ENCODE data around the gene TMEM204.

Gene TMEM204

DNA sequence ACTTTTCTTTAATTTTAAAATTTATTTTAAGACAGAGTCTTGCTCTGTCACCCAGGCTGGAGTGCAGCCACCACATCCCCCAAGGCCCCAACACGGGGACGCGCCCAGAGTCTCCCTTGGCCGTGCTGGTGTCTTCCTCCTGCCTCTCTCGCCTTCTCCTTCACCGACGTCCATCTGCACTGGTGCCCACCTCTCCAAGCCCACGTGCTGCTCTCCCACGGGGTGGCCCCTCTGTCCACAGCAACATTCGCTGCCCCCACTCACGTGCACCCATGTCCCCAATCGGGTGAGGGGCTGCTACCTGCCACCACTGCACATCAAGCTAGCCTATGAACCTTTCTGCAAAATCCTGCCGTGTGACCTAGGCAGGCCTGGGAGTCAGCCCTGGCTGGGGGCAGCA is 3.1 kb downstream of the TMEM204 start:
- no peaks in the 10 kb centered on the region for H3K27me3 ChIP-seq (ENCODE audit: control insufficient read depth in 1 of 2, insufficient read depth in 2 of 2, low read length in 2 of 2)
- peaks cover 43% of the 10 kb centered on the region for H3K4me1 ChIP-seq (ENCODE audit: insufficient read depth, low read length)
- H3K9ac ChIP-seq (ENCODE audit: low read length): no peak overlapping the region
- H3K9me3 ChIP-seq (ENCODE audit: low read length): no peaks in the 10 kb centered on the region
- no peak overlapping the region for H3K4me3 ChIP-seq (ENCODE audit: low read depth in 1 of 2, low read length in 2 of 2)
- peaks cover 25% of the 10 kb centered on the region for H3K36me3 ChIP-seq (ENCODE audit: insufficient read depth, low read length)
- H3K27ac ChIP-seq (ENCODE audit: low read depth, low read length): no peak overlapping the region

- peaks cover 37% of the 10 kb centered on the region for H3K4me1 ChIP-seq (ENCODE audit: insufficient read depth, low read length)
- H3K27ac ChIP-seq (ENCODE audit: low read depth, low read length): no peak overlapping the region
- no peaks in the 10 kb centered on the region for H3K9me3 ChIP-seq (ENCODE audit: low read length)
- H3K9ac ChIP-seq (ENCODE audit: low read length): no peak overlapping the region
- no peaks in the 10 kb centered on the region for H3K27me3 ChIP-seq (ENCODE audit: control insufficient read depth in 1 of 2, insufficient read depth in 2 of 2, low read length in 2 of 2)
- no peak overlapping the region for H3K4me3 ChIP-seq (ENCODE audit: low read depth in 1 of 2, low read length in 2 of 2)
- peaks cover 29% of the 10 kb centered on the region for H3K36me3 ChIP-seq (ENCODE audit: insufficient read depth, low read length)
Measured at GRCh38 chr16:1537138-1537577, 3.7 kb downstream of the TMEM204 start.

GRCh38 chr16:1537763-1538289 is 4.4 kb downstream of the TMEM204 start:
- no peak overlapping the region for H3K9ac ChIP-seq (ENCODE audit: low read length)
- H3K27me3 ChIP-seq (ENCODE audit: control insufficient read depth in 1 of 2, insufficient read depth in 2 of 2, low read length in 2 of 2): no peaks in the 10 kb centered on the region
- peak overlapping the region; percentile 52 for H3K27ac ChIP-seq (ENCODE audit: low read depth, low read length)
- no peaks in the 10 kb centered on the region for H3K9me3 ChIP-seq (ENCODE audit: low read length)
- peaks cover 35% of the 10 kb centered on the region for H3K36me3 ChIP-seq (ENCODE audit: insufficient read depth, low read length)
- no peak overlapping the region for H3K4me3 ChIP-seq (ENCODE audit: low read depth in 1 of 2, low read length in 2 of 2)
- H3K4me1 ChIP-seq (ENCODE audit: insufficient read depth, low read length): peaks cover 31% of the 10 kb centered on the region

DNA sequence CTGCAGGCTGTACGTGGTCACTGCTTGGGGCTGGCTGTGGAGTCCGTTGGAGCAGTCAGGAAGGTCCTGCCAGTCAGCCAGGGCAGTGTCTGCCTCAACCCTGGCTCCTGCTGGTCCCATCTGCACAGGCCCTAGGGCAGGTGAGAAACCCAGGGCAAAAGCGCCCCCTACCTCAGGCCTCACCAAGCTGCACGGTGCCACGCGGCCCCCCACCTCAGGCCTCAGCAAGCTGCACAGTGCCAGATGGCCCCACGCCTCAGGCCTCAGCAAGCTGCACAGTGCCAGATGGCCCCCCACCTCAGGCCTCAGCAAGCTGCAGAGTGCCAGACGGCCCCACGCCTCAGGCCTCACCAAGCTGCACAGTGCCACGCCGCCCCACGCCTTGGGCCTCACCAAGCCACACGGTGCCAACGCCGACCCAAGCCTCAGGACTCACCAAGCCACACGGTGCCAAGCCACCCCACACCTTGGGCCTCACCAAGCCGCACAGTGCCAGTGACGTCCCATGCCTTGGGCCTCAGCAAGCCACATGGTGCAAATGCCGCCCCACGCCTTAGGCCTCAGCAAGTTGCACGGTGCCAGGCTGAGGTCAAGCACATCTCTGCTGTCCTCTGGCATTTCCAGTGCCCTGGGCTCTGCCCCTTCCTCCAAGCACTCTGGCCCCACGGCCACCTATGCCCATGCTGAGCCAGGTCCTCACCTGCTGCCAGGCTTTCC is 5.5 kb downstream of the TMEM204 start:
- peaks cover 39% of the 10 kb centered on the region for H3K36me3 ChIP-seq (ENCODE audit: insufficient read depth, low read length)
- H3K9me3 ChIP-seq (ENCODE audit: low read length): no peaks in the 10 kb centered on the region
- H3K4me3 ChIP-seq (ENCODE audit: low read depth in 1 of 2, low read length in 2 of 2): no peak overlapping the region
- no peaks in the 10 kb centered on the region for H3K27me3 ChIP-seq (ENCODE audit: control insufficient read depth in 1 of 2, insufficient read depth in 2 of 2, low read length in 2 of 2)
- H3K4me1 ChIP-seq (ENCODE audit: insufficient read depth, low read length): peaks cover 28% of the 10 kb centered on the region
- no peak overlapping the region for H3K27ac ChIP-seq (ENCODE audit: low read depth, low read length)
- no peak overlapping the region for H3K9ac ChIP-seq (ENCODE audit: low read length)

DNA sequence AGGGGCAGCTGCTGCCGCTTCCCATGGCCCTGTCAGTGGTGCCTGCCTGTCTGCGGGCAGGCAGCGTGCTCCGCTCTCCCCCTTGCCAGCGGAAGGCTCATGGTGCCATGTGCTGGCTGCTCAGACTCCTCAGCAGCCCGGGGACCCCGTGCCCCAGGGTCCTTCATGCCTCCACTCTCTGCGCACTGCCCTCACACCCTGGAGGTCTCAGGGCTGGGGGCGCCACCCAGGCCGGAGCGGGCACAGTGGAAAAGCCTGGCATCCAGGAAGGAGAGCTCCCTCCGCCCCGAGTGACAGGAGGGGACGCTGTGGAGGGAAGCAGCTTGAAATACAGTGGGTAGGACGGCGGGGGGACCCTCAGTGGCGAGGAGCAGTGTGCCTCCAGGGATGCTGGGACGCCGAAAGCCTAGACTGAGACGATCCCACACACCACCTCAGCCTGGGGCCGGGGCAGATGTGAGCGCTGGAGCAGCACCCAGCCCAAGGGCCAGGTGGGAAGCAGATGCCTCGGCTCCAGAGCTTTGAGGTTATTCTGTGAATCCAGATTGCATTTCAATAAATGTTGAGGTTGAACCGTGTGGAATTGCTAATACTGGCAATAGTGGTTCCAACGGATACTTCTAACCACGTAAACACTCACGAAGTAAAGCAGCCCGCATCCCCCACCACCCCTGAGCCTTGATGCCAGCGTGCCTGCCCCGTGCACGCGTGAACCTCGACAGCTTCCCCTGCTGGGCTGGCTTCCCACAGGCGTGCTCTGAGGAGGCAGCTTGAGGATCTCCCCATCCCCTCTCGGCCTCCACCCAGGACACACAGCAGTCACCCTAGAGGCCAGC is 6.5 kb downstream of the TMEM204 start:
- peaks cover 30% of the 10 kb centered on the region for H3K4me1 ChIP-seq (ENCODE audit: insufficient read depth, low read length)
- peaks cover 39% of the 10 kb centered on the region for H3K36me3 ChIP-seq (ENCODE audit: insufficient read depth, low read length)
- no peak overlapping the region for H3K9ac ChIP-seq (ENCODE audit: low read length)
- H3K27me3 ChIP-seq (ENCODE audit: control insufficient read depth in 1 of 2, insufficient read depth in 2 of 2, low read length in 2 of 2): no peaks in the 10 kb centered on the region
- H3K27ac ChIP-seq (ENCODE audit: low read depth, low read length): no peak overlapping the region
- H3K9me3 ChIP-seq (ENCODE audit: low read length): no peaks in the 10 kb centered on the region
- no peak overlapping the region for H3K4me3 ChIP-seq (ENCODE audit: low read depth in 1 of 2, low read length in 2 of 2)

GRCh38 chr16:1540556-1540855 is 7.0 kb downstream of the TMEM204 start:
- Histone ChIP-seq H3K9me3 (ENCODE audit: low read length) (no peaks in the 10 kb centered on the region), H3K9ac (ENCODE audit: low read length) (no peak overlapping the region), H3K4me1 (ENCODE audit: insufficient read depth, low read length) (peaks cover 36% of the 10 kb centered on the region), H3K4me3 (ENCODE audit: low read depth in 1 of 2, low read length in 2 of 2) (no peak overlapping the region), H3K27ac (ENCODE audit: low read depth, low read length) (no peak overlapping the region), H3K36me3 (ENCODE audit: insufficient read depth, low read length) (peaks cover 39% of the 10 kb centered on the region), H3K27me3 (ENCODE audit: control insufficient read depth in 1 of 2, insufficient read depth in 2 of 2, low read length in 2 of 2) (no peaks in the 10 kb centered on the region)

DNA sequence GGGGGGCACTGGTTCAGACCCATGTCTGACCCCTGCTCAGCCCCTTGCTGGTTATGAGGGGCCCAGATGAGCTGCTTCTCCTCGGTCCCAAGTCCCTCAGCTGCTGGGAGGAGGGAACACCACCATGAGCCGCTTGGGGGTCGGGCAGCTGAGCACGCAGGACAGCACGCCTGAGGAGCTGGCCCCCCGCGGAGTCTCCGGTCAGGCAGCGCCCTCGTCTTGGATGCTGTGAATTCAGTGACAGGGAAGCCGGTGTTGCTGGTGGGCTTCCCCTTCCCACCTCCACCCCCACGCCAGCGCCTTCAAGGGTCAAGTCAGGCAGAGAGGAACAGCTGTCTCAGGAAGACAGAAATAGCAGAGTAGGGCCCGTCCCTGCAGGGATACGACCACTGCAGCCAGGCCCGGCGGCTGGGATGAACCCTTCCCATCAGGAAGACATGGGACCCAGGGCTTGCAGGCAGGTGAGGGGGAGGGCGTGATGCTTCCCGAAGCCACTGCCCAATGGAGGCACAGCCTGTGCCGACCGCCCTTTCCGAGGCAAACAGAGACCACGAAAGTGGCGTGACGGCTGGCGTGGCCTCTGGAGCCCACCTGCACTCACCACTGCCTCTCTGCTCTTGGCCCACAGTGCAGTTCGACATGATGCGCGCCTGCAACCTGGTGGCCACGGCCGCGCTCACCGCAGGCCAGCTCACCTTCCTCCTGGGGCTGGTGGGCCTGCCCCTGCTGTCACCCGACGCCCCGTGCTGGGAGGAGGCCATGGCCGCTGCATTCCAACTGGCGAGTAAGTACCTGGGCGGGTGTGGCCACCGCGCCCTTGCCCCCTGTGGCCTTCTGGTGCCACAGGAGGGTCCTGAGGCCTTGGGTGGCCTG is 8.1 kb downstream of the TMEM204 start:
- peaks cover 42% of the 10 kb centered on the region for H3K36me3 ChIP-seq (ENCODE audit: insufficient read depth, low read length)
- peaks cover 46% of the 10 kb centered on the region for H3K4me1 ChIP-seq (ENCODE audit: insufficient read depth, low read length)
- H3K9ac ChIP-seq (ENCODE audit: low read length): no peak overlapping the region
- H3K9me3 ChIP-seq (ENCODE audit: low read length): no peaks in the 10 kb centered on the region
- no peak overlapping the region for H3K4me3 ChIP-seq (ENCODE audit: low read depth in 1 of 2, low read length in 2 of 2)
- no peak overlapping the region for H3K27ac ChIP-seq (ENCODE audit: low read depth, low read length)
- H3K27me3 ChIP-seq (ENCODE audit: control insufficient read depth in 1 of 2, insufficient read depth in 2 of 2, low read length in 2 of 2): no peaks in the 10 kb centered on the region

DNA sequence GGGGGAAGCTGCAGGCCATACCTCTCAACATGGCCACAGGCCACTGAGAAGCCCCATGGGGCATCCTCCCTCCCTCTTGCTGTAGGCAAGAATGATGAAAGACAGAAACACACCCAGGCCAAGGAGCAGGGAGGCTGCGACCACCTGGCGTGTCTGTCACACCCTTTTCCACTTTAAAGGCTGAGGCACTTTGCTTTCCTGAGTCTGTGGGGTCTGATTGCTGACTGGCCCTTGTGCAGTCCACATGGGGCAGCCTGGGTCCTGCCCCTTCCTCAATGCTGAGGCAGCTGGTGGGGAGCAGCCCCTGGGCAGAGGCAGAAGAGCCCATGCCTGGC is 8.7 kb downstream of the TMEM204 start:
- peaks cover 42% of the 10 kb centered on the region for H3K36me3 ChIP-seq (ENCODE audit: insufficient read depth, low read length)
- no peak overlapping the region for H3K4me3 ChIP-seq (ENCODE audit: low read depth in 1 of 2, low read length in 2 of 2)
- no peaks in the 10 kb centered on the region for H3K9me3 ChIP-seq (ENCODE audit: low read length)
- H3K4me1 ChIP-seq (ENCODE audit: insufficient read depth, low read length): peaks cover 48% of the 10 kb centered on the region
- H3K27me3 ChIP-seq (ENCODE audit: control insufficient read depth in 1 of 2, insufficient read depth in 2 of 2, low read length in 2 of 2): no peaks in the 10 kb centered on the region
- H3K27ac ChIP-seq (ENCODE audit: low read depth, low read length): no peak overlapping the region
- no peak overlapping the region for H3K9ac ChIP-seq (ENCODE audit: low read length)

DNA sequence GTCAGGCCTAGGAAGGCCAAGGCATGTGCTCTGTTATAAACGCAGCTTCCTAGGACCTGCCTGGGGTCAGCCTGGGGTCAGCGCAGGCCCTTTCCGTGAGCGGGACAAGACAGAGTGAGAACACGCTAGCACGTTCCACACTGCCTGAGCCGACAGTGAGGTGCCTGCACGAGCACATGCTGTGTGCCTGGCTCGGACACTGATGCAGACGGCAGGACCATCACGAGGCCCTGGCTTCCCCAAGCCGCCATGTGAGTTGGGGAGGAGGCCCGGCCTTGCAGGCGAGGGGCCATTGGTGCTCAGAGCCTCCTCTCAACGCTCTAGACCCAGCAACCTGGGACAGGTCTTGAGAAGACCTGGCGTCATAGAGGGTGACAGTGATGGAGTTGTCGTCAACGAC is 9.1 kb downstream of the TMEM204 start:
- H3K36me3 ChIP-seq (ENCODE audit: insufficient read depth, low read length): peaks cover 40% of the 10 kb centered on the region
- H3K4me1 ChIP-seq (ENCODE audit: insufficient read depth, low read length): peaks cover 44% of the 10 kb centered on the region
- H3K9me3 ChIP-seq (ENCODE audit: low read length): no peaks in the 10 kb centered on the region
- no peak overlapping the region for H3K9ac ChIP-seq (ENCODE audit: low read length)
- no peak overlapping the region for H3K4me3 ChIP-seq (ENCODE audit: low read depth in 1 of 2, low read length in 2 of 2)
- no peaks in the 10 kb centered on the region for H3K27me3 ChIP-seq (ENCODE audit: control insufficient read depth in 1 of 2, insufficient read depth in 2 of 2, low read length in 2 of 2)
- no peak overlapping the region for H3K27ac ChIP-seq (ENCODE audit: low read depth, low read length)

GRCh38 chr16:1543085-1543896 is 9.8 kb downstream of the TMEM204 start:
- Histone ChIP-seq H3K9ac (ENCODE audit: low read length) (no peak overlapping the region), H3K27me3 (ENCODE audit: control insufficient read depth in 1 of 2, insufficient read depth in 2 of 2, low read length in 2 of 2) (no peaks in the 10 kb centered on the region), H3K36me3 (ENCODE audit: insufficient read depth, low read length) (peaks cover 40% of the 10 kb centered on the region), H3K4me1 (ENCODE audit: insufficient read depth, low read length) (peaks cover 38% of the 10 kb centered on the region), H3K4me3 (ENCODE audit: low read depth in 1 of 2, low read length in 2 of 2) (no peak overlapping the region), H3K27ac (ENCODE audit: low read depth, low read length) (no peak overlapping the region), H3K9me3 (ENCODE audit: low read length) (no peaks in the 10 kb centered on the region)
